WTC11 (cell line): Measurements from ENCODE around the gene PTPRN2. TPM values are rescaled to one million over a fixed set of nuclear protein-coding genes. Genes with fewer than 3 reads are reported as not detected.

Source experiments
- ATAC-seq: fragments of 200-7000 bp; cut with Tn5 transposase; 2 replicates; pipeline ENCODE4 v1.10.0; 2021; ENCODE audit warnings: mild to moderate bottlenecking, moderate library complexity
- CTCF ChIA-PET: fragments of 300-600 bp; sonication (Branson Sonifier 250); formaldehyde crosslinking; loops from one replicate; lab custom pipeline; 2021; ENCODE audit warnings: antibody characterized with exemption; lab: Charles Lee
- POLR2A ChIA-PET: fragments of 350-600 bp; sonication (Branson Sonifier 250); formaldehyde crosslinking; loops from one replicate; lab custom pipeline; 2021; ENCODE audit warnings: antibody characterized with exemption; lab: Charles Lee
- DNase-seq: peaks from one replicate; pipeline ENCODE4 v3.0.0; 2021; ENCODE audit warnings: low spot score
- H3K27ac Mint-ChIP-seq: 2 replicates; pipeline ENCODE4 v1.8.0; 2021; ENCODE audit warnings: mixed read lengths
- H3K27me3 Mint-ChIP-seq: 2 replicates; pipeline ENCODE4 v1.8.0; 2021; ENCODE audit warnings: low read depth, mild to moderate bottlenecking, moderate library complexity, mixed read lengths
- H3K36me3 Mint-ChIP-seq: 2 replicates; pipeline ENCODE4 v1.8.0; 2021; ENCODE audit warnings: mixed read lengths
- H3K4me1 Mint-ChIP-seq: 2 replicates; pipeline ENCODE4 v1.8.0; 2022; ENCODE audit warnings: mixed read lengths
- H3K4me3 Mint-ChIP-seq: 2 replicates; pipeline ENCODE4 v1.8.0; 2021; ENCODE audit warnings: mild to moderate bottlenecking, moderate library complexity, mixed read lengths
- H3K9me3 Mint-ChIP-seq: 2 replicates; pipeline ENCODE4 v1.8.0; 2021; ENCODE audit warnings: mixed read lengths
- CREM ChIP-seq: sonication (generic); formaldehyde crosslinking; IDR thresholded peaks from 2 replicates; pipeline ENCODE4 v1.8.1; 2022; ENCODE audit warnings: mild to moderate bottlenecking, missing genetic modification reagents, moderate library complexity
- ELF4 ChIP-seq: sonication (generic); formaldehyde crosslinking; IDR thresholded peaks from 2 replicates; pipeline ENCODE4 v1.8.1; 2022; ENCODE audit warnings: low read depth, mild to moderate bottlenecking, moderate library complexity, missing genetic modification reagents
- FOXP1 ChIP-seq: sonication (generic); formaldehyde crosslinking; IDR thresholded peaks from 2 replicates; pipeline ENCODE4 v1.8.0; 2022; ENCODE audit warnings: missing genetic modification reagents, mild to moderate bottlenecking, moderate library complexity, borderline replicate concordance
- FOXP4 ChIP-seq: sonication (generic); formaldehyde crosslinking; IDR thresholded peaks from 2 replicates; pipeline ENCODE4 v1.8.0; 2022; ENCODE audit warnings: mild to moderate bottlenecking, missing genetic modification reagents
- GABPB1 ChIP-seq: sonication (generic); formaldehyde crosslinking; IDR thresholded peaks from 2 replicates; pipeline ENCODE4 v1.8.1; 2023; ENCODE audit warnings: mild to moderate bottlenecking, missing genetic modification reagents
- GTF2I ChIP-seq: fragments of 250-450 bp; sonication (Bioruptor Pico); conservative IDR thresholded peaks from 2 replicates; pipeline ENCODE4 v1.4.0; 2021; ENCODE audit warnings: mild to moderate bottlenecking
- IRF2 ChIP-seq: sonication (generic); formaldehyde crosslinking; IDR thresholded peaks from 2 replicates; pipeline ENCODE4 v1.8.0; 2022; ENCODE audit warnings: low read depth, missing genetic modification reagents, borderline replicate concordance
- JAZF1 ChIP-seq: fragments of 250-450 bp; sonication (Bioruptor Pico); IDR thresholded peaks from 2 replicates; pipeline ENCODE4 v1.9.0; 2021; ENCODE audit warnings: moderate library complexity, mild to moderate bottlenecking, inconsistent platforms
- NFATC4 ChIP-seq: fragments of 250-450 bp; sonication (Bioruptor Pico); IDR thresholded peaks from 2 replicates; pipeline ENCODE4 v1.9.0; 2021; ENCODE audit warnings: mild to moderate bottlenecking
- NFYB ChIP-seq: sonication (generic); formaldehyde crosslinking; conservative IDR thresholded peaks from 2 replicates; pipeline ENCODE4 v1.8.0; 2022; ENCODE audit warnings: low read depth, missing genetic modification reagents
- NR1H2 ChIP-seq: sonication (generic); formaldehyde crosslinking; IDR thresholded peaks from 2 replicates; pipeline ENCODE4 v1.9.0; 2021; ENCODE audit warnings: mild to moderate bottlenecking, moderate library complexity, missing genetic modification reagents
- NR3C1 ChIP-seq: sonication (generic); formaldehyde crosslinking; conservative IDR thresholded peaks from 2 replicates; pipeline ENCODE4 v1.8.1; 2023; ENCODE audit warnings: low read depth, mild to moderate bottlenecking, missing genetic modification reagents
- OVOL2 ChIP-seq: fragments of 250-450 bp; sonication (Bioruptor Pico); IDR thresholded peaks from 2 replicates; pipeline ENCODE4 v1.9.0; 2021; ENCODE audit warnings: mild to moderate bottlenecking, borderline replicate concordance
- SMAD4 ChIP-seq: sonication (generic); formaldehyde crosslinking; IDR thresholded peaks from 2 replicates; pipeline ENCODE4 v1.8.0; 2022; ENCODE audit warnings: mild to moderate bottlenecking, missing genetic modification reagents
- STAT6 ChIP-seq: sonication (generic); formaldehyde crosslinking; conservative IDR thresholded peaks from 2 replicates; pipeline ENCODE4 v1.8.1; 2023; ENCODE audit warnings: mild to moderate bottlenecking, low read depth, missing genetic modification reagents, moderate library complexity
- TP53 ChIP-seq: sonication (generic); formaldehyde crosslinking; IDR thresholded peaks from 2 replicates; pipeline ENCODE4 v1.8.1; 2023; ENCODE audit warnings: mild to moderate bottlenecking, missing genetic modification reagents
- USF2 ChIP-seq: sonication (generic); formaldehyde crosslinking; IDR thresholded peaks from 2 replicates; pipeline ENCODE4 v1.8.1; 2023; ENCODE audit warnings: mild to moderate bottlenecking, missing genetic modification reagents, moderate library complexity
- ZNF232 ChIP-seq: sonication (generic); formaldehyde crosslinking; IDR thresholded peaks from 2 replicates; pipeline ENCODE4 v1.8.0; 2022; ENCODE audit warnings: mild to moderate bottlenecking, missing genetic modification reagents
- ZNF423 ChIP-seq: fragments of 250-450 bp; sonication (Bioruptor Pico); IDR thresholded peaks from 2 replicates; pipeline ENCODE4 v2.1.2; 2022; ENCODE audit warnings: mild to moderate bottlenecking, moderate library complexity
- ZNF425 ChIP-seq: fragments of 250-450 bp; sonication (Bioruptor Pico); conservative IDR thresholded peaks from 2 replicates; pipeline ENCODE4 v1.9.0; 2021; ENCODE audit warnings: mild to moderate bottlenecking
- total RNA-seq: library from RNA; stranded (reverse); gene quantifications from 3 replicates; pipeline ENCODE4 v1.2.3, GENCODE V29; 2021
- TF ChIP-seq, protein P1 (sequence below): sonication (generic); formaldehyde crosslinking; IDR thresholded peaks from 2 replicates; pipeline ENCODE4 v1.8.0; 2022; ENCODE audit warnings: mild to moderate bottlenecking, missing genetic modification reagents
- TF ChIP-seq, protein P2 (sequence below): fragments of 250-450 bp; sonication (Bioruptor Pico); IDR thresholded peaks from 2 replicates; pipeline ENCODE4 v1.9.0; 2021; ENCODE audit warnings: mild to moderate bottlenecking, borderline replicate concordance

The PTPRN2 gene
- total RNA-seq, 1 experiment from 2014 or later: 4.7 TPM

DNA sequence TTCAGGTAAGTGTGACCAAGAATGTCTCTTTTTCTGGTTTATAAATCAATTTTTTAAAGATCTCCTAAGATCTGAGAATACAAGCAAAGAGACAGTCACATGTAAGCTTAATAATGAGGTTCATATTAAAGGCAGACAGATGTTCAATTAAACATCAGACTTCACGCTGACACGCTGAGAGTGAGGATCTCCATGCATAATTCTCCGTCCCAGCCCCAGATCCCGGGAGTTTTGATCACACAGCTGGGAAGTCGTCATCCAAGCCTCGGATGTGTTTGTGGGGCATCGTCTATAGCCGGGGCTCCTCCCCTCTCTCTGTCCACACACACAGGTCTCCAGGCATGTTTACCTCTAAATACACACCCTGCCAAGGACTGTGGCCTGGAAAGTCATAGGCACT, 223.2 kb downstream of the PTPRN2 start (continued):
- TF ChIP-seq STAT6 (CRISPR knock-in tag) (no peak), ELF4 (CRISPR knock-in tag) (no peak), NR1H2 (no peak)
- TF ChIP-seq, protein P1, sequence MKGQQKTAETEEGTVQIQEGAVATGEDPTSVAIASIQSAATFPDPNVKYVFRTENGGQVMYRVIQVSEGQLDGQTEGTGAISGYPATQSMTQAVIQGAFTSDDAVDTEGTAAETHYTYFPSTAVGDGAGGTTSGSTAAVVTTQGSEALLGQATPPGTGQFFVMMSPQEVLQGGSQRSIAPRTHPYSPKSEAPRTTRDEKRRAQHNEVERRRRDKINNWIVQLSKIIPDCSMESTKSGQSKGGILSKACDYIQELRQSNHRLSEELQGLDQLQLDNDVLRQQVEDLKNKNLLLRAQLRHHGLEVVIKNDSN (CRISPR knock-in tag): no peak

- no peaks in the 10 kb centered on the region for H3K9me3 Mint-ChIP-seq
- no peak overlapping the region for H3K4me3 Mint-ChIP-seq
- H3K4me1 Mint-ChIP-seq: no peaks in the 10 kb centered on the region
- POLR2A ChIA-PET: no interaction called here
- peak; percentile 68 for DNase-seq
- ATAC-seq: no peak; the same call in none of the 2 replicates
- CTCF ChIA-PET: no interaction called here
- H3K27ac Mint-ChIP-seq: no peak overlapping the region
- H3K27me3 Mint-ChIP-seq: peaks cover 3% of the 10 kb centered on the region
- no peaks in the 10 kb centered on the region for H3K36me3 Mint-ChIP-seq
- no peak for TF ChIP-seq JAZF1
- peak; percentile 96 for TF ChIP-seq FOXP1 (CRISPR knock-in tag)
- TF ChIP-seq ZNF425: no peak
- TF ChIP-seq FOXP4 (CRISPR knock-in tag): peak; percentile 98
- no peak for TF ChIP-seq GABPB1
- TF ChIP-seq, protein P2, sequence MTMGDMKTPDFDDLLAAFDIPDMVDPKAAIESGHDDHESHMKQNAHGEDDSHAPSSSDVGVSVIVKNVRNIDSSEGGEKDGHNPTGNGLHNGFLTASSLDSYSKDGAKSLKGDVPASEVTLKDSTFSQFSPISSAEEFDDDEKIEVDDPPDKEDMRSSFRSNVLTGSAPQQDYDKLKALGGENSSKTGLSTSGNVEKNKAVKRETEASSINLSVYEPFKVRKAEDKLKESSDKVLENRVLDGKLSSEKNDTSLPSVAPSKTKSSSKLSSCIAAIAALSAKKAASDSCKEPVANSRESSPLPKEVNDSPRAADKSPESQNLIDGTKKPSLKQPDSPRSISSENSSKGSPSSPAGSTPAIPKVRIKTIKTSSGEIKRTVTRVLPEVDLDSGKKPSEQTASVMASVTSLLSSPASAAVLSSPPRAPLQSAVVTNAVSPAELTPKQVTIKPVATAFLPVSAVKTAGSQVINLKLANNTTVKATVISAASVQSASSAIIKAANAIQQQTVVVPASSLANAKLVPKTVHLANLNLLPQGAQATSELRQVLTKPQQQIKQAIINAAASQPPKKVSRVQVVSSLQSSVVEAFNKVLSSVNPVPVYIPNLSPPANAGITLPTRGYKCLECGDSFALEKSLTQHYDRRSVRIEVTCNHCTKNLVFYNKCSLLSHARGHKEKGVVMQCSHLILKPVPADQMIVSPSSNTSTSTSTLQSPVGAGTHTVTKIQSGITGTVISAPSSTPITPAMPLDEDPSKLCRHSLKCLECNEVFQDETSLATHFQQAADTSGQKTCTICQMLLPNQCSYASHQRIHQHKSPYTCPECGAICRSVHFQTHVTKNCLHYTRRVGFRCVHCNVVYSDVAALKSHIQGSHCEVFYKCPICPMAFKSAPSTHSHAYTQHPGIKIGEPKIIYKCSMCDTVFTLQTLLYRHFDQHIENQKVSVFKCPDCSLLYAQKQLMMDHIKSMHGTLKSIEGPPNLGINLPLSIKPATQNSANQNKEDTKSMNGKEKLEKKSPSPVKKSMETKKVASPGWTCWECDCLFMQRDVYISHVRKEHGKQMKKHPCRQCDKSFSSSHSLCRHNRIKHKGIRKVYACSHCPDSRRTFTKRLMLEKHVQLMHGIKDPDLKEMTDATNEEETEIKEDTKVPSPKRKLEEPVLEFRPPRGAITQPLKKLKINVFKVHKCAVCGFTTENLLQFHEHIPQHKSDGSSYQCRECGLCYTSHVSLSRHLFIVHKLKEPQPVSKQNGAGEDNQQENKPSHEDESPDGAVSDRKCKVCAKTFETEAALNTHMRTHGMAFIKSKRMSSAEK: no peak
- TF ChIP-seq IRF2: peak; percentile 33; the same call in 1 of the 2 replicates
- no peak for TF ChIP-seq USF2 (CRISPR knock-in tag)
- no peak for TF ChIP-seq NR3C1
- TF ChIP-seq ZNF232: peak; percentile 92; the same call in 1 of the 2 replicates
- 0 out of 2 replicates have a peak, but pooled peaks have one; percentile 58 for TF ChIP-seq CREM (CRISPR knock-in tag)
- TF ChIP-seq SMAD4 (CRISPR knock-in tag): peak; percentile 97
- no peak for TF ChIP-seq ZNF423 (CRISPR knock-in tag)
- no peak for TF ChIP-seq NFATC4
- TF ChIP-seq TP53: peak; percentile 80
- TF ChIP-seq GTF2I (CRISPR knock-in tag): peak; percentile 95
- 0 out of 2 replicates have a peak, but pooled peaks have one; percentile 8 for TF ChIP-seq NFYB (CRISPR knock-in tag)
- no peak for TF ChIP-seq OVOL2 (CRISPR knock-in tag)
These were observed 224.4 kb downstream of the PTPRN2 start for GRCh38 chr7:158362912-158363905.
